Pons (tissue), 1 donor: ENCODE measurements around the gene CBX2.

Source experiments
- DNase-seq: peaks from one replicate; pipeline ENCODE4 v3.0.0-alpha.2; 2016; ENCODE audit warnings: low spot score

The CBX2 gene

GRCh38 chr17:79786930-79787643 lies 9.1 kb downstream of the CBX2 start:
- DNase-seq = no peak

GRCh38 chr17:79788455-79788854 lies 10.5 kb downstream of the CBX2 start:
- no peak for DNase-seq

- no peak for DNase-seq
These were observed 11.3 kb downstream of the CBX2 start for GRCh38 chr17:79788989-79789942.

- no peak for DNase-seq
These were observed 12.2 kb downstream of the CBX2 start for GRCh38 chr17:79789943-79790804.

GRCh38 chr17:79790805-79791734 lies 13.1 kb downstream of the CBX2 start:
- DNase-seq = no peak

GRCh38 chr17:79791735-79792161 lies 13.8 kb downstream of the CBX2 start:
- no peak for DNase-seq

GRCh38 chr17:79792341-79792871 lies 14.5 kb downstream of the CBX2 start:
- no peak for DNase-seq

GRCh38 chr17:79792984-79793923 lies 15.3 kb downstream of the CBX2 start:
- DNase-seq = no peak

- no peak for DNase-seq
These were observed 16.0 kb downstream of the CBX2 start for GRCh38 chr17:79793924-79794304.

- DNase-seq = no peak
These were observed 16.9 kb downstream of the CBX2 start for GRCh38 chr17:79794659-79795511.

GRCh38 chr17:79795795-79796443 lies 18.0 kb downstream of the CBX2 start:
- no peak for DNase-seq

GRCh38 chr17:79796444-79796762 lies 18.5 kb downstream of the CBX2 start:
- peak; percentile 39 for DNase-seq

- DNase-seq = peak; percentile 99
These were observed 19.0 kb downstream of the CBX2 start, which contains the start of gene CBX8 for GRCh38 chr17:79796763-79797491. Gene CBX8, minus strand, starts transcription at chr17:79797077. Its CDS starts 79 bp downstream, at chr17:79796998.

- DNase-seq = no peak
These were observed 19.7 kb downstream of the CBX2 start for GRCh38 chr17:79797492-79798298.

GRCh38 chr17:79798299-79799173 lies 20.6 kb downstream of the CBX2 start:
- DNase-seq = no peak

- DNase-seq = no peak
These were observed 21.2 kb downstream of the CBX2 start for GRCh38 chr17:79799174-79799537.
